GM19455 (cell line): ENCODE results near the gene ARHGAP42.
A peak's percentile ranks its signal among the peaks of the same experiment; 100 is the strongest.

Experiments
- ATAC-seq: cut with Tn5 transposase; IDR thresholded peaks from one replicate; pipeline ENCODE4 v1.9.1; 2021; ENCODE audit not compliant: unreplicated experiment

ARHGAP42 gene

GRCh38 chr11:100827934-100828661 lies 141.0 kb downstream of the ARHGAP42 start:
- peak; percentile 62 for ATAC-seq

- ATAC-seq, result no peak
These were observed 143.2 kb downstream of the ARHGAP42 start for GRCh38 chr11:100830274-100830673.

DNA sequence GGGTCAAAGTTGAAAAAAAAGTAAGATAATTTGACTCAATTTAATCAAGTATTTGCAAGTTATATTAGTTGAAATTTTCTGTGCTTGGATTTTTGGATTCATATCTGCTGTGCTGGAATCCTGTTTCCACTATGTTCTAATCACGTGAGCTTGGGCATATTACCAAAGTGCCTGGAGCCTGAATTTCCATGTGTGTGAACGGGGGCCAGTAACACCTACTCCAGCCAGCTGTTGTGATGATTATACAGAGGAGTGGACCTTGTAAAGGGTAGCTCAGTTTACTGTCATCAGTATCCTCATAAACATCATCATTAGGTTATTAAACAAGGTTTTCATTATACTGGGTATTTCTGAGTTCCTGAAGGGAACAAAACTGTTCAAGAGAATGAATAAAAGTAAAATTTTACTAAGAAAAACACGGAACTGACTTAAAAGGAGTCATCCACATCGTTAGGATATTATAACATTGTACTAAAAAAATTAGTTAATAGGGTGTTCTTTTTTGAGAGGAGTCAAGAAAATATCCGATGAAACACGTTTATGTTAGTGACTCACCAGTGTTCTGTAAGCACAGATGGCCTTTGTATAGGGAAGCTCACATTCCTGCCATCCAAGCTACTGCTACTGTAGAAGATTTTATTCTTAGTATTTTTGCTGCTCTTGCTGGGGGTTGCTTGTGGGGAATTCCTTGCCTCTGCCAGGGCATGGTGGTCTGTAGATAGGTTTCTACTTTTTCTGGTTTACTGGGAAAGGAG lies 144.1 kb downstream of the ARHGAP42 start:
- no peak for ATAC-seq

DNA sequence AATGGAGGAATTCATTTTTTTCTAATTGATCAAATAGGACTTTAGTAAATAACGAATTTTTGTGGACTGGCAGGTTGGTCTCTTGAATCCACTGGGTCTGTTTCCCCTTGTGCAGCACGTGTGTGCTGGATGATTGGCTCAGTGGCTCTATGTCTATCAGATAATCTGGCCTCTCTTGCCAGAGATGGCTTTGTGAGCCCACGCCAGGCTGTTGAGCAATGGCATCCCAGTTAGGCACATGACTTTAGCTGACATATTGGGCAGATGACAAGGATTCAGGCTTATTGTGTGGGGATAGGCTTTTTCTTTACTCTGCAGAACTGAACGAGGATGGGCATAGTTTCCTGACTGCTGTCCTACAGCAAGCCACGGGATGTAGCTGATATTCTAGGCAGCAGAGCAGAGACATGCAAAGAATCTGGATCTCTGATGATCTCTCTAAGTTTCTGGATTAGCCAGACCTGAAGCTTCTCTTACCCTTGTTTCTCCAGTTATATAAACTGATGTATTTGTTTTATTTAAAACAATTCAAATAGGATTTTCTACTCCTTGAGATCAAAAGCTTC lies 144.9 kb downstream of the ARHGAP42 start:
- no peak for ATAC-seq

GRCh38 chr11:100832829-100833228 lies 145.7 kb downstream of the ARHGAP42 start:
- ATAC-seq, result no peak

DNA sequence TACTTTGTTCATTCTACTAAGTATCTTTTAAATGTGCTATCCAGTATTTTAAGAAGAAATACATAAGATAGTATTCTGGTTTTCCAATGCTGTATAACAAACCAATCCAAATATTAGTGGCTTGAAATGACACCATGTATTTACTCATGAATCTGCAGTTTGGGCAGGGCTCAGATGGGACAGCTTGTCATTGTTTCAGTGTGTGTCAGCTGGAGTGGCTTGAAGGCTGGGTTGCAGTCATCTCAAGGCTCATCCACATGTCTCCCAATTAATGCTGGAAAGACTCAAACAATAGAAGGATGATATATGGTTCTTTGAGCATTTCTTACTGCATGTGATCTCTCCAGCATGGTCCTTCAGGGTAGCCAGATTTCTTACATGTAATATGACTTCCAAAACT lies 146.2 kb downstream of the ARHGAP42 start:
- ATAC-seq, result no peak

- ATAC-seq, result no peak
These were observed 148.8 kb downstream of the ARHGAP42 start for GRCh38 chr11:100835854-100836253.

DNA sequence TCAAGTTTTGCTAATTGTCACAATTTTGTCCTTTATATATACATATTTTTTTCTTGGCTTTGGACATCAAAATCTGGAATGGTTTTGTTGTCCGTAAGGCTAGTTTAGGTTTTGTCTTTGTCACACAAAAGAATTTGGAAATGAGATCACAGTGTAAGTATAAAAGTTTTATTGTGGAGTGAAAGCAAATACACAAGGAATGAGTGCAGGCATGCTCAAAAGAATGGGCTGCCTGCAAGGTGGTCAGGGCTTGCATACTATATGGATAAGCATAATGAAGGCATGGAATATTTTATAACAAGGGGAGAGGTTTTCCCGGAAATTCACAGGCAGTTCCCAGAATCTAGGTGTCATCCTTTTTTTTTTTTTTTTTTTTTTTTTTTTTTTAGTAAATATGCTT lies 150.2 kb downstream of the ARHGAP42 start:
- ATAC-seq, result no peak

- ATAC-seq, result no peak
These were observed 154.8 kb downstream of the ARHGAP42 start for GRCh38 chr11:100841711-100842407.

DNA sequence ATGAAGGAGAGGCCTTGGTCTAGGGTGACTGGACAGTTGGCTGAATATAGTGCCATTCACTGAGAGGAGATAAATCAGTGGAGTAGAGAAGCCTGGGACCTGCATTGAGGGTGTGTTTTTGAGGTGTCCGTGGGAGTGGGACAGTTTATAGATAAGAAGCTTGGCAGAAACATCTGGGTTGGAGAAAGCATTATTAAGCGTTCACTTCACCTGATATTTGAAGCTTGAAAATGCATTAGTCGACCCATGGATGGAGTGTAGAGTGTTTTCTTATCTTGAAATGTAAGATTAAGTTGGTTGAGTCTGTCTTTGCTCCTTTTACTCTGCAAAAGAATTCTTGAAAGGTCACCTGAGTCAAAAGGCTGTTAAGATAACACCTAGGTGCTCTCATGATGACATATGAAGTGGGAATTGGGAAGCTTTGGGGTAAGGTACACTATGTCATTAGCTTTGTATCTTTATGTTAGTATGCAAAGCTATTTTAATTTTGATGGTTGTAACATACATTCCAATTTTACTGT lies 160.7 kb downstream of the ARHGAP42 start:
- ATAC-seq, result no peak

DNA sequence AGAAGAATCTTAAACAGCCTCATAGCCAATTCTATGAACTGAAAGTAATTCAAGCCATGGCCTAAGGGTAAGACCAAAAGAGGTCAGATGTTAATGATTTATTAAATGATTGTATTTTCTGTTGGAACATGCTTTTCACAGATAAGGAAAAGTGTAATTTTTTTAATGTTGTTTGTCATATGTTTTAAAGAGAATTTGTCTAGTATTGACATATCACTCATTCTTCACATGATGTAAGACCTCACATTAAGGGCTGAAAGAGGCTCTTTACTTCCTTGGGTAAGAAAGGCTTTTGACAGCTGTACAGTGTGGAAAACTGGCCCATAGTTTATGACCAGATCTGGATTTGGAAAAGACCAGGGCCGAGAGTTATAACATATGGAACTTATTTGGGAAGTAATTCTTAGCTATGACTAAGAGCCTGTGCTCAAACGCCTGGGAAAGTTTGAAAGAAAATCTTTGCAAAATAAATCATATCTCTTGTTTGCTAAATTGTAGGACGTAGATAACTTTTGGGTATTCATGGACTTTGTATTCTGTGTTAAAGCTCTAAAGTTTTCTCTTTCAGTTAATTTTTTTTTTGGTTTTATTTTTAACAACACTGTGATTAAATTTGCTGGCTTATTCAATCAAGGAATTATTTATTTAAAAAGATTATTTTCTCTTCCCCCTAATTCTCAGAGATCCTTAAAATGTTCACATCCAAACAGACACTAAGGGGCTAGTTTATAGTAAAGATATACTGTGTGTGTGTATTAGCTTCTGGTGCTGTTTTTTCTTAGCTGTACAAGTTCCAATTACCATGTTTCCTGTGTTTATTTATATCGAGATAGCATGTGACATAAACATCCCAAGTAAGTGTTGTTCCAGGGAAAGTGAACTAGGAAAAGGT lies 162.2 kb downstream of the ARHGAP42 start:
- ATAC-seq, result no peak

DNA sequence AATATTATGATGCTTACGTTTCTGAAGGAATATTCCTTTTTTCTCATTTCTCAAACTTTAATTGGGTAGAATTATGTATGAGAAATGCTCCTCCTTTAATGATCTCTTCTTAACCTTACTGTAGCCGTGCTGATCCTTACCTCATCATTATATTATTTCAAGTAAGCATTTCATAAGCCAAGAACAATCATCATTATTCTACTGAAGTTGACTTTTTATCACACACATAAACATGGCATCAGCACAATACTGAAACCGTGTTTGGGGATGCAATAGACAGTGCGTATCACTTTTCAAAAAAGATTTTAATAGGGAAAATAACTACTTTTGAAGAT lies 162.8 kb downstream of the ARHGAP42 start:
- no peak for ATAC-seq

GRCh38 chr11:100851147-100851546 lies 164.1 kb downstream of the ARHGAP42 start:
- no peak for ATAC-seq

- ATAC-seq, result no peak
These were observed 164.6 kb downstream of the ARHGAP42 start for GRCh38 chr11:100851584-100852152.

DNA sequence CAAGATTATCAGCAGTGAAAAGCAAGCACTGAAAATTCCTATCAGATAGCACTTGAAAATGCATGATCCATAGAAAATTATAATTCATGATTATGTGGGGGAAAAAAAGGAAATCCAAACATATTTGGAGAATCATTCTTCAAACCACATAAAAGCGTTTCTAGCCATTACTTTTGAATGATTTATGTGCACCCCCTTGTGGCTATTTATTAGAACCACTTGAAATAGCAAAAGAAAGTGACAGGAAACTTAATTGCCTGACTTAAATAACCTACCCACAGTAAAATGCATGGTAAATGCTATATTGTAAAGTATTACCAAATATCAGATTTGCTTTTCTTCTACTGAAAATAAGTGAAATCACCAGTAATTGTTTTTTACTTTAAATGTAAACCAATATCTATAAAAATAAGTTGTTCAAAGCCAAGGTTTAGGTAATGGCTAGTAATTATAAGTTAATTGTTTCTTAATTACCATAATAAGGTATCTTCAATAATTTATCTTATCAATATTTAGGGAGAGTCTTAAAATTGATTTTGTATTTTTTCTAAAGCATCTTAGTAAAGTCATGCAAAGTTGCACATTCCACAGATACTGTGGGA lies 168.5 kb downstream of the ARHGAP42 start:
- ATAC-seq, result no peak

- no peak for ATAC-seq
These were observed 170.3 kb downstream of the ARHGAP42 start for GRCh38 chr11:100857236-100858005.

DNA sequence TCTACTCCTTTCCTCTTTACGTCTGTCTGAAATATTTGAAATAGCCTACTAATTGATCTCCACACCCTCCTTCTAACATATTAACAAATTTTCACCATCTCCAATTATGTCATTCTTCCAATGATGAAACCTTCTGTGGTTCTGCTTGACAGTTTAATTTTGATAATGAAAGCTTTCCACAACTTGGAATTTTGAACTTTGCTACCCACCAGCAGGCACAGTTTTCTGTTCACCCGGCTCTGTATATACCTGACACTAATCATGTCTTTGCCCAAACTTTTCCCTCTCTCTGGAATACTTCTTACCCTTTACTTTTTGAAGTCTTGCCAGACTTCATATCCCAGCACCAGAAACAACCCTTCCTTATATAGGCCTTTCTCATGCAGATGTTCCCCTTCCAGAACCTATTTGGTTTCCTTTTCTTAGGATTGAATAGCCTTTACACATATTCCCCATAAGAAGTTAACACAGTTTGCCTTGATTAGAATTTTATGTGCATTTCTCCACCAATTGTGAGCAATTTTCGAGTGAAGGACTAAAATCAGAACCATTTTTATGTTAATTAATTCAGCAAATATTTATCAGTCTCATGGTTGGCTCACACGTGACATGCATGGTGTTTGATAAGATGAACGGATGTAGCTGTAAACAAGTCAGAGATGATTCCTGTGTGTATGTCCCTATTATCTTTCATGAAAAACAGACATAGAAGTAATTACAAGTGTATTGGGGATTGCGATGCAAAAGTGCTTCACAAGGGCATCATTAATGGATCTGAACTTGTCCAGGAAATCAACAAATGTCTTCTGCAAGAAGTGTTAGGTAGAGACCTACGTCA lies 173.4 kb downstream of the ARHGAP42 start:
- no peak for ATAC-seq

DNA sequence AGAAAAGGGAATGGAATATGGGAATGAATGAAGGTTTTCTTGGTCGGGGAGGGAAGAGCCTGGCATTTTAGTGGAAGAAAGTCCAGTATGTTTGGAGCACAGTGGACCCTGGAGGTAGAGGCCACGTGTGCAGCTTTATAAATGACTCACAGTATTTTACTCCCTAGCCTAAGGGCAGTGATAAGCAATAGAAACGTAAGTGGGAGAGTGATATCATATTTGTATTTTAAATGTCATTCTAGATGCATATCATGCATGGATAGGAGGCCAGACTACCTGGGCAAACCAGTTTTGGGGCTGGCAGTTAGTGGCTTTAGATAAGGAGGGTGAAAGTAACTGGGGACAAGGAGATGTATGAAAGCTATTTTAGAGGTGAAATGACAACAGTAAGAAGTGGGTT lies 174.1 kb downstream of the ARHGAP42 start:
- no peak for ATAC-seq
